ENCODE measurements around the gene DTWD1. TPM values are rescaled to one million over a fixed set of nuclear protein-coding genes. Genes with fewer than 3 reads are reported as not detected.

DTWD1 gene
- total and polyA plus RNA-seq, 9 of the 15 experiments (the other 6 are each of a cell fraction or from before 2014, with no cell fraction given) = 23.1 to 76.4 (median 36.5) TPM

GRCh38 chr15:49620658-49621368 is at the start of gene DTWD1, which contains the start of gene FAM227B (continued):
- TF ChIP-seq NBN (IDR thresholded peaks at IDR 0.05; ENCODE audit: low read depth) (peak; percentile 78), TAF9B (IDR thresholded peaks at IDR 0.05; ENCODE audit: partially characterized antibody) (peak; percentile 86), HES1 (IDR thresholded peaks at IDR 0.05; ENCODE audit: low read depth) (no peak), SMARCC2 (IDR thresholded peaks at IDR 0.05; ENCODE audit: low read depth) (no peak), ZNF707 (CRISPR knock-in tag; conservative IDR thresholded peaks at IDR 0.05) (no peak), TAF15 (IDR thresholded peaks at IDR 0.05; ENCODE audit: low read depth, low read length) (no peak), FOXK2 (conservative IDR thresholded peaks at IDR 0.05 in 1 of 2, IDR thresholded peaks at IDR 0.05 in 1 of 2; ENCODE audit: low read depth in 2 of 2) (peak; percentile 93 to 95), SOX6 (IDR thresholded peaks at IDR 0.05) (peak; percentile 79), PHF20 (IDR thresholded peaks at IDR 0.05; ENCODE audit: partially characterized antibody) (peak; percentile 84), ZNF280B (CRISPR knock-in tag; IDR thresholded peaks at IDR 0.05) (no peak), MXI1 (IDR thresholded peaks at IDR 0.05; ENCODE audit: low read depth, low read length) (peak; percentile 88), MEF2D (tag; conservative IDR thresholded peaks at IDR 0.05; ENCODE audit: low read depth) (no peak), CTCFL (IDR thresholded peaks at IDR 0.05; ENCODE audit: borderline replicate concordance, insufficient read depth, low read depth, low read length, poor library complexity, severe bottlenecking) (peak; percentile 9), PHB2 (IDR thresholded peaks at IDR 0.05; ENCODE audit: low read depth) (no peak), PCBP1 (IDR thresholded peaks at IDR 0.05; ENCODE audit: low read depth, low read length, poor library complexity, severe bottlenecking) (peak; percentile 78), NONO (IDR thresholded peaks at IDR 0.05; ENCODE audit: low read depth in 2 of 2, low read length in 1 of 2) (no peak), NEUROD1 (IDR thresholded peaks at IDR 0.05; ENCODE audit: borderline replicate concordance, low read depth, low read length, partially characterized antibody) (peak; percentile 92), GABPA (tag; conservative IDR thresholded peaks at IDR 0.05; ENCODE audit: low read depth) (peak; percentile 94), DDX20 (tag; IDR thresholded peaks at IDR 0.05; ENCODE audit: low read depth) (no peak), CBFA2T3 (IDR thresholded peaks at IDR 0.05) (peak; percentile 7; the same call in 1 of the 2 replicates), ZFX (CRISPR knock-in tag; IDR thresholded peaks at IDR 0.05) (peak; percentile 85), ZNF780A (CRISPR knock-in tag; IDR thresholded peaks at IDR 0.05) (no peak), SRSF1 (IDR thresholded peaks at IDR 0.05; ENCODE audit: low read depth, low read length) (0 out of 2 replicates have a peak, but pooled peaks have one; percentile 32)
